ENCODE results near the gene CCDC51. TPM values are rescaled to one million over a fixed set of nuclear protein-coding genes. Genes with fewer than 3 reads are reported as not detected.
"Not testable (repeated sequence)": the region's sequence is repeated elsewhere in the genome, so short reads cannot be mapped to it uniquely, and the experiment has no call there.

The CCDC51 gene
- total and polyA plus RNA-seq, 2 experiments from 2014 or later, result 20.8 to 24.1 TPM

DNA sequence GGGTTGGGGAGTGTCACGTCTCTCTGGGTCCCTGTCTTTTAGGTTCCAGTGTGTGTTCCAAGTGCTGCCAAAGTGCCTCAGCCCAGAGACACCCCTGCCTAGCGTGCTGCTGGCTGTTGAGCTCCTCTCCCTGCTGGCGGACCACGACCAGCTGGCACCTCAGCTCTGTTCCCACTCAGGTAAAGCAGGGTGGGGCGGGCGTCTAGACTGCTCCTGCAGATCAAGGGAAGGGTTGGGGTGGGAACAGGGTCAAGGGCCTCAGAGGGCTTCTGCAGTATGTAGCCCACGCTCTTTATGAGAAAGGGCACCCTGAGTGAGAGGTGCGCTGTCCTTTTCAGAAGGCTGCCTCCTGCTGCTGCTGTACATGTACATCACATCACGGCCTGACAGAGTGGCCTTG, 23.8 kb upstream of the CCDC51 start (continued):
- TF ChIP-seq, protein P1, sequence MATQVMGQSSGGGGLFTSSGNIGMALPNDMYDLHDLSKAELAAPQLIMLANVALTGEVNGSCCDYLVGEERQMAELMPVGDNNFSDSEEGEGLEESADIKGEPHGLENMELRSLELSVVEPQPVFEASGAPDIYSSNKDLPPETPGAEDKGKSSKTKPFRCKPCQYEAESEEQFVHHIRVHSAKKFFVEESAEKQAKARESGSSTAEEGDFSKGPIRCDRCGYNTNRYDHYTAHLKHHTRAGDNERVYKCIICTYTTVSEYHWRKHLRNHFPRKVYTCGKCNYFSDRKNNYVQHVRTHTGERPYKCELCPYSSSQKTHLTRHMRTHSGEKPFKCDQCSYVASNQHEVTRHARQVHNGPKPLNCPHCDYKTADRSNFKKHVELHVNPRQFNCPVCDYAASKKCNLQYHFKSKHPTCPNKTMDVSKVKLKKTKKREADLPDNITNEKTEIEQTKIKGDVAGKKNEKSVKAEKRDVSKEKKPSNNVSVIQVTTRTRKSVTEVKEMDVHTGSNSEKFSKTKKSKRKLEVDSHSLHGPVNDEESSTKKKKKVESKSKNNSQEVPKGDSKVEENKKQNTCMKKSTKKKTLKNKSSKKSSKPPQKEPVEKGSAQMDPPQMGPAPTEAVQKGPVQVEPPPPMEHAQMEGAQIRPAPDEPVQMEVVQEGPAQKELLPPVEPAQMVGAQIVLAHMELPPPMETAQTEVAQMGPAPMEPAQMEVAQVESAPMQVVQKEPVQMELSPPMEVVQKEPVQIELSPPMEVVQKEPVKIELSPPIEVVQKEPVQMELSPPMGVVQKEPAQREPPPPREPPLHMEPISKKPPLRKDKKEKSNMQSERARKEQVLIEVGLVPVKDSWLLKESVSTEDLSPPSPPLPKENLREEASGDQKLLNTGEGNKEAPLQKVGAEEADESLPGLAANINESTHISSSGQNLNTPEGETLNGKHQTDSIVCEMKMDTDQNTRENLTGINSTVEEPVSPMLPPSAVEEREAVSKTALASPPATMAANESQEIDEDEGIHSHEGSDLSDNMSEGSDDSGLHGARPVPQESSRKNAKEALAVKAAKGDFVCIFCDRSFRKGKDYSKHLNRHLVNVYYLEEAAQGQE (IDR thresholded peaks at IDR 0.05; ENCODE audit: unreplicated experiment), result no peak
- TF ChIP-seq NANOG (IDR thresholded peaks at IDR 0.05; ENCODE audit: borderline replicate concordance), result no peak
- TF ChIP-seq EZH2phosphoT487 (IDR thresholded peaks at IDR 0.05; ENCODE audit: unreplicated experiment), result no peak
- TF ChIP-seq, protein P2, sequence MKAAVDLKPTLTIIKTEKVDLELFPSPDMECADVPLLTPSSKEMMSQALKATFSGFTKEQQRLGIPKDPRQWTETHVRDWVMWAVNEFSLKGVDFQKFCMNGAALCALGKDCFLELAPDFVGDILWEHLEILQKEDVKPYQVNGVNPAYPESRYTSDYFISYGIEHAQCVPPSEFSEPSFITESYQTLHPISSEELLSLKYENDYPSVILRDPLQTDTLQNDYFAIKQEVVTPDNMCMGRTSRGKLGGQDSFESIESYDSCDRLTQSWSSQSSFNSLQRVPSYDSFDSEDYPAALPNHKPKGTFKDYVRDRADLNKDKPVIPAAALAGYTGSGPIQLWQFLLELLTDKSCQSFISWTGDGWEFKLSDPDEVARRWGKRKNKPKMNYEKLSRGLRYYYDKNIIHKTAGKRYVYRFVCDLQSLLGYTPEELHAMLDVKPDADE (IDR thresholded peaks at IDR 0.05), result no peak
- TF ChIP-seq CREB1 (CRISPR knock-in tag; IDR thresholded peaks at IDR 0.05; ENCODE audit: low read depth), result no peak
- no peak for TF ChIP-seq STAT1 (IDR thresholded peaks at IDR 0.05; ENCODE audit: unreplicated experiment)
- no peak for TF ChIP-seq EZH2 (IDR thresholded peaks at IDR 0.05; ENCODE audit: low read depth, unreplicated experiment)

DNA sequence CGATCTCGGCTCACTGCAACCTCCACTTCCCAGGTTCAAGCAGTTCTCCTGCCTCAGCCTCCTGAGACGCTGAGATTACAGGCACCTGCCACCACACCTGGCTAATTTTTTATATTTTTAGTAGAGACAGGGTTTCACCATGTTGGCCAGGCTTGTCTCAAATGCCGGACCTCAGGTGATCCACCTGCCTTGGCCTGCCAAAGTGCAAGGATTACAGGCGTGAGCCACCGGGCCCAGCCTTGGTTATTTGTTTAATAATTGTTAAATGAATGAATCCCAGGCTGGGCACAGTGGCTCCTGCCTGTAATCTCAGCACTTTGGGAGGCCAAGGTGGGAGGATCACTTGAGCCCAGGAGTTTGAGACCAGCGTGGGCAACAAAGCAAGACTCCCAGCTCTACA, 21.8 kb upstream of the CCDC51 start:
- peaks cover 40% of the 10 kb centered on the region for H3K36me3 Mint-ChIP-seq (ENCODE audit: low read depth)
- H3K27me3 ChIP-seq (ENCODE audit: insufficient read depth); H3K27ac ChIP-seq (ENCODE audit: low read depth); H3K4me3 ChIP-seq; H3K9me3 Mint-ChIP-seq; H3F3A ChIP-seq (replicated peaks; ENCODE audit: low read depth); H3K4me1 ChIP-seq (ENCODE audit: insufficient read depth); H4K20me1 ChIP-seq (replicated peaks; ENCODE audit: insufficient read depth); ATAC-seq; H3K27ac Mint-ChIP-seq; H3K79me2 ChIP-seq (replicated peaks; ENCODE audit: insufficient read depth); H3K4me2 ChIP-seq; H3K9me2 ChIP-seq (ENCODE audit: insufficient read depth); DNase-seq (ENCODE audit: low spot score); H3K4me3 Mint-ChIP-seq; H2AFZ ChIP-seq: not testable (repeated sequence)
- peaks cover 11% of the 10 kb centered on the region for H3K27me3 Mint-ChIP-seq (ENCODE audit: insufficient read depth, low read depth, poor library complexity)
- peaks cover 37% of the 10 kb centered on the region for H3K36me3 ChIP-seq (ENCODE audit: insufficient read depth)
- peaks cover 16% of the 10 kb centered on the region for H3K4me1 Mint-ChIP-seq

DNA sequence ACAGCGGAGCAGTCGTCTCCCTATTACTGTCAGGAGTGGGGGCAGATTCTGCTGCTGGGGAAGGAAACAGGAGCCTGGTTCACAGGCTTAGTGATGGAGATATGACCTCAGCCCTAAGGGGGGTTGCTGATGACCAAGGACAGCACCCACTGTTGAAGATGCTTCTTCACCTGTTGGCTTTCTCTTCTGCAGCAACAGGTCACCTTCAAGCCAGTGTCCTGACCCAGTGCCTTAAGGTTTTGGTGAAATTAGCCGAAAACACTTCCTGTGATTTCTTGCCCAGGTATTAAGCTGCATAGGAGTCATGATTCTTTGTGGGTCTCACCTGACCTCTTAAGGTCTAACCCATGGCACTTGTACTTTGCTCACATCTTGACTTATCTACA, 20.6 kb upstream of the CCDC51 start:
- ATAC-seq, result no peak
- peaks cover 37% of the 10 kb centered on the region for H3K36me3 ChIP-seq (ENCODE audit: insufficient read depth)
- H2AFZ ChIP-seq, result no peak overlapping the region
- Mint-ChIP-seq H3K9me3 (no peaks in the 10 kb centered on the region), H3K27me3 (ENCODE audit: insufficient read depth, low read depth, poor library complexity) (peaks cover 6% of the 10 kb centered on the region), H3K36me3 (ENCODE audit: low read depth) (peaks cover 43% of the 10 kb centered on the region), H3K27ac (no peak overlapping the region), H3K4me3 (no peak overlapping the region), H3K4me1 (peaks cover 7% of the 10 kb centered on the region)
- no peak for DNase-seq (ENCODE audit: low spot score)
- H4K20me1 ChIP-seq (replicated peaks; ENCODE audit: insufficient read depth), result peaks cover 3% of the 10 kb centered on the region
- no peak overlapping the region for H3K4me2 ChIP-seq
- peaks cover 7% of the 10 kb centered on the region; the same call in 1 of the 2 replicates for H3F3A ChIP-seq (replicated peaks; ENCODE audit: low read depth)
- H3K4me1 ChIP-seq (ENCODE audit: insufficient read depth), result no peaks in the 10 kb centered on the region
- no peaks in the 10 kb centered on the region for H3K9me2 ChIP-seq (ENCODE audit: insufficient read depth)
- H3K79me2 ChIP-seq (replicated peaks; ENCODE audit: insufficient read depth), result no peaks in the 10 kb centered on the region
- H3K4me3 ChIP-seq, result no peak overlapping the region
- no peak overlapping the region for H3K27ac ChIP-seq (ENCODE audit: low read depth)
- no peaks in the 10 kb centered on the region for H3K27me3 ChIP-seq (ENCODE audit: insufficient read depth)
- no peak for TF ChIP-seq ZNF331 (CRISPR knock-in tag; IDR thresholded peaks at IDR 0.05; ENCODE audit: low read depth)
- TF ChIP-seq POLR2AphosphoS5 (IDR thresholded peaks at IDR 0.05; ENCODE audit: low read depth), result no peak
- TF ChIP-seq NANOG (IDR thresholded peaks at IDR 0.05; ENCODE audit: borderline replicate concordance), result no peak
- no peak for TF ChIP-seq STAT1 (IDR thresholded peaks at IDR 0.05; ENCODE audit: unreplicated experiment)
- no peak for TF ChIP-seq JUNB (IDR thresholded peaks at IDR 0.05; ENCODE audit: unreplicated experiment)
- TF ChIP-seq, protein P3, sequence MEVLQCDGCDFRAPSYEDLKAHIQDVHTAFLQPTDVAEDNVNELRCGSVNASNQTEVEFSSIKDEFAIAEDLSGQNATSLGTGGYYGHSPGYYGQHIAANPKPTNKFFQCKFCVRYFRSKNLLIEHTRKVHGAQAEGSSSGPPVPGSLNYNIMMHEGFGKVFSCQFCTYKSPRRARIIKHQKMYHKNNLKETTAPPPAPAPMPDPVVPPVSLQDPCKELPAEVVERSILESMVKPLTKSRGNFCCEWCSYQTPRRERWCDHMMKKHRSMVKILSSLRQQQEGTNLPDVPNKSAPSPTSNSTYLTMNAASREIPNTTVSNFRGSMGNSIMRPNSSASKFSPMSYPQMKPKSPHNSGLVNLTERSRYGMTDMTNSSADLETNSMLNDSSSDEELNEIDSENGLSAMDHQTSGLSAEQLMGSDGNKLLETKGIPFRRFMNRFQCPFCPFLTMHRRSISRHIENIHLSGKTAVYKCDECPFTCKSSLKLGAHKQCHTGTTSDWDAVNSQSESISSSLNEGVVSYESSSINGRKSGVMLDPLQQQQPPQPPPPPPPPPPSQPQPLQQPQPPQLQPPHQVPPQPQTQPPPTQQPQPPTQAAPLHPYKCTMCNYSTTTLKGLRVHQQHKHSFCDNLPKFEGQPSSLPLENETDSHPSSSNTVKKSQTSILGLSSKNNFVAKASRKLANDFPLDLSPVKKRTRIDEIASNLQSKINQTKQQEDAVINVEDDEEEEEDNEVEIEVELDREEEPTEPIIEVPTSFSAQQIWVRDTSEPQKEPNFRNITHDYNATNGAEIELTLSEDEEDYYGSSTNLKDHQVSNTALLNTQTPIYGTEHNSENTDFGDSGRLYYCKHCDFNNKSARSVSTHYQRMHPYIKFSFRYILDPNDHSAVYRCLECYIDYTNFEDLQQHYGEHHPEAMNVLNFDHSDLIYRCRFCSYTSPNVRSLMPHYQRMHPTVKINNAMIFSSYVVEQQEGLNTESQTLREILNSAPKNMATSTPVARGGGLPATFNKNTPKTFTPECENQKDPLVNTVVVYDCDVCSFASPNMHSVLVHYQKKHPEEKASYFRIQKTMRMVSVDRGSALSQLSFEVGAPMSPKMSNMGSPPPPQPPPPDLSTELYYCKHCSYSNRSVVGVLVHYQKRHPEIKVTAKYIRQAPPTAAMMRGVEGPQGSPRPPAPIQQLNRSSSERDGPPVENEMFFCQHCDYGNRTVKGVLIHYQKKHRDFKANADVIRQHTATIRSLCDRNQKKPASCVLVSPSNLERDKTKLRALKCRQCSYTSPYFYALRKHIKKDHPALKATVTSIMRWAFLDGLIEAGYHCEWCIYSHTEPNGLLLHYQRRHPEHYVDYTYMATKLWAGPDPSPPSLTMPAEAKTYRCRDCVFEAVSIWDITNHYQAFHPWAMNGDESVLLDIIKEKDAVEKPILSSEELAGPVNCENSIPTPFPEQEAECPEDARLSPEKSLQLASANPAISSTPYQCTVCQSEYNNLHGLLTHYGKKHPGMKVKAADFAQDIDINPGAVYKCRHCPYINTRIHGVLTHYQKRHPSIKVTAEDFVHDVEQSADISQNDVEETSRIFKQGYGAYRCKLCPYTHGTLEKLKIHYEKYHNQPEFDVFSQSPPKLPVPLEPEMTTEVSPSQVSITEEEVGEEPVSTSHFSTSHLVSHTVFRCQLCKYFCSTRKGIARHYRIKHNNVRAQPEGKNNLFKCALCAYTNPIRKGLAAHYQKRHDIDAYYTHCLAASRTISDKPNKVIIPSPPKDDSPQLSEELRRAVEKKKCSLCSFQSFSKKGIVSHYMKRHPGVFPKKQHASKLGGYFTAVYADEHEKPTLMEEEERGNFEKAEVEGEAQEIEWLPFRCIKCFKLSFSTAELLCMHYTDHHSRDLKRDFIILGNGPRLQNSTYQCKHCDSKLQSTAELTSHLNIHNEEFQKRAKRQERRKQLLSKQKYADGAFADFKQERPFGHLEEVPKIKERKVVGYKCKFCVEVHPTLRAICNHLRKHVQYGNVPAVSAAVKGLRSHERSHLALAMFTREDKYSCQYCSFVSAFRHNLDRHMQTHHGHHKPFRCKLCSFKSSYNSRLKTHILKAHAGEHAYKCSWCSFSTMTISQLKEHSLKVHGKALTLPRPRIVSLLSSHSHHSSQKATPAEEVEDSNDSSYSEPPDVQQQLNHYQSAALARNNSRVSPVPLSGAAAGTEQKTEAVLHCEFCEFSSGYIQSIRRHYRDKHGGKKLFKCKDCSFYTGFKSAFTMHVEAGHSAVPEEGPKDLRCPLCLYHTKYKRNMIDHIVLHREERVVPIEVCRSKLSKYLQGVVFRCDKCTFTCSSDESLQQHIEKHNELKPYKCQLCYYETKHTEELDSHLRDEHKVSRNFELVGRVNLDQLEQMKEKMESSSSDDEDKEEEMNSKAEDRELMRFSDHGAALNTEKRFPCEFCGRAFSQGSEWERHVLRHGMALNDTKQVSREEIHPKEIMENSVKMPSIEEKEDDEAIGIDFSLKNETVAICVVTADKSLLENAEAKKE (CRISPR knock-in tag; IDR thresholded peaks at IDR 0.05), result no peak

Measured in GM23338 (cell line).